IPS-NIHi7 (cell line): Measurements from ENCODE around the gene HAUS6.
"Not testable (repeated sequence)": the region's sequence is repeated elsewhere in the genome, so short reads cannot be mapped to it uniquely, and the experiment has no call there.

Experiments used
- DNase-seq: peaks from one replicate; pipeline ENCODE4 v3.0.0; 2012; ENCODE audit warnings: mixed read lengths; ENCODE audit errors: extremely low spot score

HAUS6 gene

DNA sequence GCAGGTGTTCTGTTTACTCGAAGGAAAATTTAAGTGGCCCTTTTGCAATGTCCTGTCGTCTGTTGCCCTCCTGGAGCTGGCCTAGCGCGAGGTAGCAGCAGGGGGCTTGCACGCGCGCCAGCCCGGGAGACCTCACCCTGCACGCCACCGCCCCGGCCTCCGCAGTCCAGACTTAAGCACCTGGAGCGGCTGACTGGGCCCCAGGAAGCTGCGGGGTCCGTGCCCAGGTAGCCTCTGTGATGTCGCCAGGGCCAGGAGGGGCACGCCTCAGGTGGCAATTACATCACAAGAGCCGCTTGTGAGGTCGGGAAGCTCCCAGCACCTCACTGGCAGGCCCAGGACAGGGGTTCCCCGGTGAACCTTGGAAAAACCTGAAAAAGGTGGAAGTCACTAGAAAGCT is 69.7 kb downstream of the HAUS6 start, which contains the start of gene SAXO1:
Gene SAXO1, minus strand, starts transcription at position 195 of the 400 bp plus-strand sequence. CDS start 301 bp downstream, outside the sequence.
- DNase-seq: no peak

DNA sequence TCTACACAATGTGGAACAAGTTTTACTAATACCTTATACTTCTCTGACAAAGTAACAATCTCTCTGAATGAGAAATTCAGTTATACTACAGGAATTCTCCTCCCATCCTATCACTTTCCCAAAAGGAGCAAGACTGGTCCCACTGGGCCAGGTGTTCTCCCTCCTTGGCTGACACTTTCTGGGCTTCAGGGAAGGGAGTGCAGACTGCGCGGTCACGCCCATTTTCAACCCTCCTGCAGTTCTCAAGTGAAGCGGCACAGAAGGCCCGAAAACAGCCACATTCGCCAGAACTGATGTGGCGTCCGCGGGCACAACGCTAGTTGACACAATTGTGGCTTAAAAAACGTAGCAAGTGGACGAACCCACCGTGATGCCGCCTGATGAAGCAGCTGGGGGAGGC is 70.3 kb downstream of the HAUS6 start:
- DNase-seq: no peak

DNA sequence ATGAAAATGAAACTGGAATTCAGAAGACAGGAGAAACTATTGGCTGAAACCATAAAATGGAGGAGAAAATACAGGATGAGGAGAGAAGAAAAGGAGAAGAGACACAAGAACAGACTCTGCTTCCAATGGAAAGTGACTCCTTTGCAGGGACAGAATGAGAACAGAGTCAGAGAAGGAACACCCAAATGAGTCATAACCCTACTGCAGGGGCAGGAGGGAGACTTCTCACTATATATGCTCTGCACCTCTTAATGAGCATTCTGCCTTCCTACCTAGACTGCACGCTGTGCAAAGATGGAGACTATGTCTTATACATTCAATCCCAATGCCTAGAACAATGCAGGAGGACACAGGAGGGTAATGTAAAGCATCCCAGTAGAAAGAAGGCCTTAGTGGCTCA is 71.8 kb downstream of the HAUS6 start:
- no peak for DNase-seq

DNA sequence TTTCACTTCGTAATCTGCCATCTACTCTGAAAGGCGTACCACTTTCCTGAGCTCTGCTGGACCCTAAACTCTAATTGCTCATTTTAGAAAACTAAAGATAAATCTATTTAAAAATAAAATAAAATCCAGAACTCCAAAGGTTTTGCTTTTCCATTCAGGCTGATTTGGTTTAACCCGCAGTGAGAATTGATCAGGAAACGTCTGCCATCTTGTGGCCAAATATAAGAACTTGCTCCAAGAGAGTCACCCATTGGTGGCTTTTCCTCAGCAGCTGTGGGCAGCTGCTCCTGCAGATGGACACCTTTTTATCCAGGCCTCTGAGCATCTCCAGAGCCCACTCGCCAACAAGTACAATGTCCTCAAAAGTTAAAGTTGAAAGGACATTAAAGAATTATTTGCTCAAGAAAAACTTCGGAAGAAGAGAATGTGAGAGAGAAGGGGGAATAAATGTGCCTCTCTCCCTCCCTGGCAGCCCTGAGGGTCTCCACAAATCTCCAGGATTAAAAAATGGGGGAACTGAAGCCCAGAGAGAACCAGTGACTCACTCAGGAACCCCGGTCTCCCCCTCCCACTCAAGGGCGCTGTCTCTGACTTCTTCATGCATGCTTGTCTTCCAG is 73.8 kb downstream of the HAUS6 start:
- DNase-seq: peak; percentile 85

DNA sequence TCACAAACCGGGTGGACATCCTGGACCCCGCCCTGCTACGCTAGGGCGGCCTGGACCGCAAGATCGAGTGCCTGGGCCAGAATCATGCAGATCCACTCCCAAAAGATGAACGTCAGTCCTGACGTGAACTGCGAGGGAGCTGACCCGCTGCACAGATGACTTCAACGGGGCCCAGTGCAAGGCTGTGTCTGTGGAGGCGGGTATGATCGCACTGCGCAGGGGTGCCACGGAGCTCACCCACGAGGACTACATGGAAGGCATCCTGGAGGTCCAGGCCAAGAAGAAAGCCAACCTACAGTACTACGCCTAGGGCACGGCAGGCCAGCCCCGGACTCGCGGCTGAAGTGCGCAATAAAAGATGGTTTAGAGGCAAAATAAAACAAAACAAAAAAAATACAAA is 74.9 kb downstream of the HAUS6 start:
- no peak for DNase-seq

DNA sequence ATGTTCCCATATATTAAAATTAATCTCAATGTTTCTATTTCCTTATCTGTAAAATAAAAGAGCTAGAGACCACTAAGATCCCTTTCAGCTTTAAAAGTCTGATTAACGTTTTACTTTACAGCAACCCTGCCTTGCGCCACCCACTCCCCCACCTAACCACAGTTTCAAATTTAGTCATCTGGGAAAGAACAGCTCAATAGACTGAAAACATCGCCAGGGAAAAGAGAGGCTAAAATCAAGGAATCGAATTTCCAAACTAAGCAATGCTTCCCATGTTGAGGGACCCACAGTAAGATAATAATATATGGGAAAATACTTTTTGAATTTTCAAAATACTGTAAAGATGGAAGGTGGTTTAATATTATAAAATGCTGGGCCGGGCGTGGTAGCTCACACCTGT is 76.3 kb downstream of the HAUS6 start:
- DNase-seq: no peak

DNA sequence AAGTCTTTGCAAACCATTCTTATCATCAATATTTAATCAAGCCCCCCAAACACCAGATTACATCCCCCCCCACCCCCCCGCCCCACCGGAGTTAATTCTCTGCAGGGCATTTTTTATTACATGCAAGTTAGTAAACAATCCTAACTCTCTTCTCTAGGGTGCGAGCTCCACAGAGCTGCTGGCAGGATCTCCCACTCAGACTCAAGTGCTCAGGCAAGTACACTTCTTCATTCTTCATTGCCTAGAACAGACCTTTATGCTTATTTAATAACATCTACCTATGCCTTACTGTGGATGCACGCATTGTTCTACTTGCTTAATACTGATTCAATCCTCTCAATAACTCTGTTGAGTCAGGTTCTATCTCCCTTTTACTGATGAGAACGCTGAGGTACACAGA is 79.6 kb downstream of the HAUS6 start:
- DNase-seq: no peak

DNA sequence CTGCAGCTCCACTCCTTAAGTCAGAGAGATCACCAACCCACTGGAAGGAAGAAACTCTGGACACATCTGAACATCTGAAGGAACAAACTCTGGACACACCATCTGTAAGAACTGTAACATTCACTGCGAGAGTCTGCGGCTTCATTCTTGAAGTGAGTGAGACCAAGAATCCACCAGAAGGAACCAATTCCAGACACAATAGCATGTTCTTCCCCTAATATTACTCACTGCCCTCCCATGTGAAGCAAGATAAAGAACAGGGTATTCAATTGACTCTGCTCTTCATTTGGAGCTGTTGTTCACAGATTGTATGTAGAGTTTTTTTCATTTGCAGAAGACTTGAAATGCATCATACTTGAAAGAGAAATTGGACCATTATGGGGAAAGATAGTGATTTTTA is 80.5 kb downstream of the HAUS6 start:
- DNase-seq: no peak

DNA sequence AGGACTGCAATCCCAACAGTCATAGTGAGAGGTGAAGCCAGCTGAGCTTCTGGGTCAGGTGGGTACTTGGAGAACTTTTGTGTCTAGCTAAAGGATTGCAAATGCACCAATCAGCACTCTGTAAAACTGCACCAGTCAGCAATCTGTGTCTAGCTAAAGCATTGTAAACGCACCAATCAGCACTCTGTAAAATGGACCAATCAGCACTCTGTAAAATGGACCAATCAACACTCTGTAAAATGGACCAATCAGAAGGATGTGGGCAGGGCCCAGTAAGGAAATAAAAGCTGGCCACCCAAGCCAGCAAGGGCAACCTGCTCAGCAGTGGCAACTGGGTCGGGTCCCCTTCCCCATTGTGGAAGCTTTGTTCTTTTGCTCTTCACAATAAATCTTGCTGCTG is 81.1 kb downstream of the HAUS6 start:
- DNase-seq: not testable (repeated sequence)

DNA sequence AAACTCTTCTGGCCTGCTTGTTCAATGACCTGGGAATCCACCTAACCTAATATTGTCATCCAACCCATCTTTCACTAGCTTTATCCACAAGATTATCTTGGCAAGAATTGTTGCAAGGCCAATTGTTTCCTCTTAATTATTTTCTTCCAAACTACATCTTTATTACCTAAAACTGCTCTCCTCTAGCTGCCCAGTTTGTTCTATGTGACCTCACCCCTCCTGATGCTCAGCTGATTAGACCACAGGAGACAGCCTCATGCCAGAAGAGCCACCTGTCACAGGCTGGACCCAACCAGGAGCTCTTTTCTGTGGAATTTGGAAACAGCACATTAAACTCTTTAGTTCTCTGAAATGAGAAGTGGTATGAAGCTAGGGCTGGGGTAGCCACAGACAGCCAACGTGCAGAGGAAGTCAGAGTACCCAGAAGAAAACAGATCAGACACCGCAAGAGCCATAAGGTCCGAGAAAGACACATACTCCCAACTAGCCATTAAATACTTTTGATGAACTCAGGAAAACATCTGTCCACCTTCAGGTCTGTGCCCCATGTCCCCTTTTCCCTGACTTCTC is 81.7 kb downstream of the HAUS6 start:
- no peak for DNase-seq

DNA sequence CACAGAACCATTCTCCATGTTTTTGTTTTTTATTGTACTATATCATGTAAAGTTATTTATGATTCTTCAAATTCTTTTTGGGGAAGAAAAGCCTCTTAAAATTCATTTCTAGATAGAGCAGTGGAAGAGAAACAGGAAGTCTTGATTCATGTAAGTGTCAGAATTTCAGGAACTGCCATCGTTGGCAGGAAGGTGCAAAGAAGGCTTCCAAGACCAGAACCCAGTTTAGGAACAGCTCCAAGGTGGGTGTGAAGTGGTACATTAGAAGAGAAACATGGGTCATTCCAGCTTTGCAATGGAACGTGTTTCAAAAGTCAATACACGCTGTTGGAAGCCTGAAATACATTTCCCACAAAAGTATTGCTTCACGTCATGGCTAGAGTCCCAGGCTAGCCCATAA is 84.5 kb downstream of the HAUS6 start:
- DNase-seq: no peak

DNA sequence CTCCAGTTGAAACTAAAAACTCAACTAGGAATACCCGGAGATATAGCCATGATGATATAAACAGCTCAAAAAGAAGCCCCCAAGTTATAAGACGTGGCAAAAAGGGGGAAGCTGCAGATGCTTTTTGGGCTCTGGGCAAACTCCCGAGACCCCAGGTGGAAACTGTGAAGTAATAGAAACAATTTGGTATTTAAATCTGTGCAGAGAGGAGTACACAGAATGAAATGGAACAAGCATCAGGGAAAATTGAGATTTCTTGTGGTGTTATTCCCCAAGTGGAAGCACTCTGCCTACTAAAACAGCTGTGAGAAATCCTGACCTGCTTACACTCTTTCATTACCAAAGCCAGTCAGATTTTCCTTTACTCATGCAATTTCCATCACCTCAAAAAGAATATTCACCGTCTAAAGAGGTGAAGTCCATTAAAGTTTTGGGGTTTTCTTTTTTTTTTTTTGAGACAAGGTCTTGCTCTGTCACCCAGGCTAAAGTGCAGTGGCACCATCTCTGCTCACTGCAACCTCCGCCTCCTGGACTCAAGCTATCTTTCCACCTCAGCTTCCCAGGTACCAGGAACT is 93.2 kb downstream of the HAUS6 start:
- no peak for DNase-seq
